NCI-H510A treated with DMSO at 0.1 percent for 48 hours (cell line): ENCODE measurements around the gene LRRD1.
"Not testable (repeated sequence)": the region's sequence is repeated elsewhere in the genome, so short reads cannot be mapped to it uniquely, and the experiment has no call there.

Experiments used
- DNase-seq: peaks from one replicate; lab custom pipeline; 2025; lab: John Stamatoyannopoulos, UW

LRRD1 gene

DNA sequence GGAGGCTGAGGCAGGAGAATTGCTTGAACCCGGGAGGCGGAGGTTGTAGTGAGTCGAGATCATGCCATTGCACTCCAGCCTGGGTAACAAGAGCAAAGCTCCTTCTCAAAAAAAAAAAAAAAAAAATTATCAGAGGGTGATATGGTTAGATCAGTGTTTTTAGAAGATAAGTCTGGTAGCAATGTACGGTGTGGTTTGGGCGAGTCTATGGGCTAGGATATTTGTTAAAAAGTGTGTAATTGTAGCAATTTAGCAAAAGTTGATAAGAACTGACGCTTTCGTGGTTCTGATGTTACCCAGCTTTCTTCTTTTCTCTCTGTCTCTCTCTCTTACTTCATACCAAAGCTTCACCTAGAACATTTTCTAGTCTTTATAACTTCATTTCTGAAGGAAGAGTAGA is 37.8 kb downstream of the LRRD1 start:
- no peak for DNase-seq

DNA sequence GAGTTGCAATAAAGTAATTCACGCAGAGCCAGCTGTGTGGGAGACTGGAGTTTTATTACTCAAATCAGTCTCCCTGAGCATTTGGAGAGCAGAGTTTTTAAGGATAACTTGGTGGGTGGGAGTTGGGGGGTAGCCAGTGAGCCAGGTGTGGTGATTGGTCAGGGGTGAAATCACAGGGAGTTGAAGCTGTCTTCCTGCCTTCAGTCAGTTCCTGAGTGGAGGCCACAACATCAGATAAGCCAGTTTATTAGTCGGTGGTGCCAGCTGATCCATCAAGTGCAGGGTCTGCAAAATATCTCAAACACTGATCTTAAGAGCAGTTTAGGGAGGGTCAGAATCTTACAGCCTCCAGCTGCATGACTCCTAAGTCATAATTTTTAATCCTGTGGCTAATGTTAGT is 41.4 kb downstream of the LRRD1 start:
- DNase-seq = no peak

DNA sequence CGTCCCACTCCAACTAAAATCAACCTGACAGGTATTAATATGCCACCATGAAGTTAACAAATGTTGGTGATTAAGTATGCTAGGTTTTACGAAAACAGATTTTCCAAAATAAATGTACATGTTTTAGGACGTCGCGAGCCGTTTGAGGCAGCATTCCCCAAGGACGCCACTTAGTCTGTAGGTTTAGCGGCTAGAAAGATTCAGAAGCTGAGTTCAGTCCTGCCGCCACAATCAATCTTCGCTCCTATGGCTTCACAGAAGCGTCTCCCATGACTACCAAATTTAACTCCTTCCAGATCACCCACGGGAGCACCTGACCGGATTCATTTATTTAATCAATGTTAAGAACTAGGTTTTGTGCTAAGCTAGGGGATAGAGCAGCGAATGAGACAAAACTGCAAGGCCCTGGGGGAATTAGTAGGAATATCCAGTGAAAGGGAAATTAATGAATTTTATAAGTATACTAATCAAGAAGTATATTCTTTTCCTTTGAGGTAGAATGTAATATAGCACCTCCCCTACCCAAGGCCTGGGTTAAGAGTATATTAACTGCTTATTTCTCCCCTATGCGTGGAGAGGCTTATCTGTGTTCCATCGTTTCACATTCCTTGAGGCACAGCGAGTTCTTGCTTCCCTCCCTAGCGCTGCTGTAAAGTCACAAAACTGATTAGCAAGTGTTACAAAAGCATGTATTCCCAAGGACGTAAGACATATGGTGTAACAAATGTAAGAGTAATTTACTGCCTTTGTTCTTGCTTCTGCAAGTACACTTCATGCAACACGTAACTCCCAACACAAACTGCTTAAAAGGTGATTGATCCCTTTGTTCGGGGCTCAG is 43.7 kb downstream of the LRRD1 start:
- DNase-seq = peak; percentile 31

DNA sequence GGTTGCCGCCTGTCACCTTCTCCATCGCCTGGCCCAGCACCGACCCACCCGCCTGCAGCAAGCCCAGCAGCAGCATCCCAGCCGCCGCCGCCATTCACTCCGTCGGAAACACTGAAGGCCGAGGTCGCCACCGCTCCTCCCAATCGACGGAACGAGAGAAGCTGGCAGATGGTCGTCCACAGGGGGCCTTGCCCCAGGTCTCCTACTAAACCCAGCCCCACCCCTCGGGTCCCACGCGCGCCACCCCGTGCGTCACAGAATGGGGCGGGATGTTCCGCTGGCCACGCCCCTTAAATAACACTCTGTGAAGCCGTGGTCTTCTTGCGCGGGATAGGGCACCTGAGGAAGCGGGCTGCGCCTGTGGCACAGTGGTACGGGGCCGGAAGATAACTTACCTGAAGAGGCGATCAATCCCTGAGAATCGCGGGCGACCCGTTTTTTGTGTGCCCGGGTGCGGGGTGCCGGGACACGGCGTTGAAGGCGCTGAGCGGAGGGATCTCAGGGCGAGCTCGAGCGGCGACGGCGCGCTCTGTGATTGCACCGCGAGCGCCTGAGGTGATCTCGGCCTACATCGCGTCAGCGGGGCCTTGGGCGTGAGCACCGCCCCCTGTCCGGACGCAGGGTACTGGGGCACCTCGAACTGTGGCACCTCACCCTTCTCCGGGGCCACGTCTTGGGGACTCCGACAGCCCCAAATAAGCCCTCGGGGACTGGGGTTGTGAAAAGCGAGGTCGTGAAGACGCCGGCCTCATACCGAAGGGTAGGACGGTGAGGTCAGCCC is 44.5 kb downstream of the LRRD1 start, which contains the start of gene CYP51A1:
Gene CYP51A1, minus strand, starts transcription at position 207 of the 781 bp plus-strand sequence. Its CDS starts 113 bp downstream, at position 94.
- peak; percentile 74 for DNase-seq

DNA sequence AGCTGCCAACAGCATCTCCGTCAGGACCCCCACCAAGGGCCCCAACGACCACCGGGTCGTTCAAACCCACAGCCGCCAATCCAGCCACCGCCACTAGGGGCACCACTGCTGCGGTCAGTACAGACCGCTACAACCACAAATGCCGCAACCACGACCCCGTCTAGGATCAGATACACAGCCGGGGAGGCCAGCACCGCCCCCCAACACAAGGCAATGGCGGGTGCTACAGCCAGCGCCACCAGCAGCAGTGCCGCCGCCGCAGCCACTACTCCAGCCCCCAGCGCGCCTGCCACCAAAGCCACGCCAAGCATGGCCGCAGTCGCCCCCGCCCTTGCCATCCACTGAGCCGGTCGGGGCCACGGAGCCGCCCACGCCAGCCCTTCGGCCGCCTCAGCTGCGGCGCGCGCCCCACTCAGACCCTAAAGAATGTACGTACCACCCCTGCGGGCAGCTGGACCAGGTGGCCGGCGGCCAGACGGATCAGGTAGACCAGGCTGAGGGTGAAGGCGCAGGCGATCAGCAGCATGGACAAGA is 45.1 kb downstream of the LRRD1 start:
- peak; percentile 19 for DNase-seq

DNA sequence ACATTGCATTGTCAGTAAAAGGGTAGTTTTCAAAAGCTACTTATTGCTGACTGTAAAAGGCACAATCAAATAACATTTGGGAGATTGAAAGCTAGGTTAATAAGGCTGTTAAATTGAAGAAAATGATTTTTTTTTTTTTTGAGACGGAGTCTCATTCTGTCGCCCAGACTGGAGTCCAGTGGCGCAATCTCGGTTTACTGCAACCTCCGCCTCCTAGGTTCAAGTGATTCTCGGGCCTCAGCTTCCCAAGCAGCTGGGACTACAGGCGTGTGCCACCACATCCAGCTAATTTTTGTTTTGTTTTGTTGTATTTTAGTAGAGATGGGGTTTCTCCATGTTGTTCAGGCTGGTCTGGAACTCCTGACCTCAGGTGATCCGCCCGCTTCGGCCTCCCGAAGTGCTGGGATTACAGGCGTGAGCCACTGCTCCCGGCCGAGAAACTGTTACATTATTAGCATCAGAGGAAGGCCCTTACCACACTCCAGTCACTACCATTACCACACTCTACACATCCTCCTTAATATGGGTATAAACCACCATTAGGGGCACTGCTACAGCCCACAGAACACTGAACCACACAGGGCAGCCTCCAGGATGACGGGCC is 45.7 kb downstream of the LRRD1 start:
- DNase-seq = peak; percentile 19

DNA sequence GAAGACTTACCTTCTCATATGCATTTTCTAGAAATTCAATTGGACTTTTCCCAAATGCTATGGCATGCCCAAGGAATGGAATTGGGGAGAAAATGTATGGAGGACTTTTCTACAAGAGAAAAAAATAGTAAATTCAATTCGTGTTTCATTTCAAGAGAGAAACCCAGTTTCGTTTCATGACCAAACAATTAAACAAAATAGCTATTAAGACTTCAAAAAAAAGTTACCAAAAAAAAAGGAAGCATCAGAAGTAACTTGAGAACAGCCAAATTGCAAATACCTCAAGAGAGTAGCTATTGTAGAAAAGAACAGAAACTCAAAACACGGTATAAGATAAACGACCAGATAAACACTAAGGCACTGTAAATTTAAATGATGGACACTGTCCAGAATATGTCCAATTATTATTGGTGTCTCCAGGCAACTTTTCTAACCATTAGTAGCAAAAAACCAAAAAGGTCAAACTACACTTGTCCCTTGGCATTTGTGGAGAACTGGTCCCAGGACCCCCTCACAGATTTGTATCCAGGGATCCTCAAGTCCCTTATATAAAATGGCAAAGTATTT is 47.1 kb downstream of the LRRD1 start:
- DNase-seq = no peak

DNA sequence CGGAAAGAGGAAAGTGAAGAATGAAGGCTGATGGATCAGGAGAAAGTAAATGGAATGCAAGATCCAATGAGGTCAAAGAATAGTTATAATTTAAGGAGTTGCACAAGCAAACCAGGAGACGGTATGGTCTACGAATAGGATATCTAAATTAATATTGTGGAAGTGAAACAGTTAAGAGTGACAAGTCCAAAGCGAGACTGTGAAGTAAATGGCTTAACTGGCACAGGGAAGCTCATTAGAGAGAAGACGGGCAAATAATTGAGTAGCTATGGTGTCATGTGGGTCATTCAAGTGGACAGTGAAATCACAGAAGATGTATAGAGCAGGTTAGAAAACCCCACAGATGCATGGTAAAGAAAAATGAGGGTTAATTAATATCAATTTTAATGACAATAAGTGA is 47.8 kb downstream of the LRRD1 start:
- DNase-seq = no peak

DNA sequence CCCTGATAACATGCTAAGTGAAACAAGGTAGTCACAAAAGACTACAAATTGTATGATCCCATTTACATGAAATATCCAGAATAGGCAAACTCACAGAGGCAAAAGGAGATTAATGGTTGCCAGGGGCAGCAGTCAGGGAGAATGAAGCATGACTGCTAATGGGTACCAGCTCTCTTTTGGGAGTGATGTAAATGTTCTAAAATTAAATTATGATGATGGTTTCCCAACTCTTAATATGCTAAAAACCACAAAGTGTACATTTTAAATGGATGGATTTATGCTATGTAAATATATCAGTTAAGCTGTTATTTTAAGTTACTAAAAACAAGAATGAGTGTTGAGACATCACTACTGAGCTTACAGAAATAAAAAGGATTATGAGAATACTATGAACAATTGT is 57.3 kb downstream of the LRRD1 start:
- DNase-seq = no peak

DNA sequence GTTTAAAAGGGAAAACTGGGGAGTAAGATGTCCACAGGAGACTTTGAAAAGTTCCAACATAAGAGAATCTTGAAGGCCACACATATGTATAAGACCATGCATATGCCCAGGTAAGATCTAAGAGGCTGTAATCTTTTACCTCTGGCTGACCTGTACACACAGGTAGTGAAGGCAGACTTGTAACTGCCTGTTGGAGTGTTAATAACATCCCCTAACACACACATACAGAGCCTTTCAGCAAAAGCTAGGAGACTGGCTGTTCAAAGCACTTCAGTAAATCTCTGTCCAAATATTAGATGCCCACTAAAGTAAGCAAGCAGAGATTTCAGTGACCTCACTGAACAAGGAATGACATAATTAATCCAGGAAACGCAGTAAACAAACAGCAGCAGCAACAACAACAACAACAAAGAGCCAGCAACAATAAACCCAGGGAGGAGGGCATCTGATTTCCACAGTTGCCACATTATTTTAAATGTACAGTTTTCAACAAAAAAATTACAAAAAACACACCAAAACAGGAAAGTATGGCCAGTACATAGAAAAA is 59.7 kb downstream of the LRRD1 start:
- DNase-seq = no peak

DNA sequence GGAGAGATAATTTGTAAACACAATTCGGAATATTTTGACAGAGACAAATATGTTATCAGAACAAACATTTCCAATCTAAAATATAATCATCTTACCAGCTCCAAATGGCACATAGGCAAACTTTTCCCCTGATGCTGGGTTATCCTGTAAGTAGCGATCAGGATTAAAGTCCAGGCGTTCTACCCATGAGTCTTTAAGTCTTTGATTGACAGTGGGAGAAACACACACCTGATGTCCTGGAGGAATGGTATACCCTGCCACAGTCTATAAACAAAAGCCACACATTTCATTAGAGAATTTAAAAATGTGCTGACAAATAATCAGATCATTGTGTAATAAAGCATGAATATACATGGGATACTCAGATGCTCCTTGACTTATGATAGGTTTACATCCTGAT is 62.0 kb downstream of the LRRD1 start:
- DNase-seq = no peak

DNA sequence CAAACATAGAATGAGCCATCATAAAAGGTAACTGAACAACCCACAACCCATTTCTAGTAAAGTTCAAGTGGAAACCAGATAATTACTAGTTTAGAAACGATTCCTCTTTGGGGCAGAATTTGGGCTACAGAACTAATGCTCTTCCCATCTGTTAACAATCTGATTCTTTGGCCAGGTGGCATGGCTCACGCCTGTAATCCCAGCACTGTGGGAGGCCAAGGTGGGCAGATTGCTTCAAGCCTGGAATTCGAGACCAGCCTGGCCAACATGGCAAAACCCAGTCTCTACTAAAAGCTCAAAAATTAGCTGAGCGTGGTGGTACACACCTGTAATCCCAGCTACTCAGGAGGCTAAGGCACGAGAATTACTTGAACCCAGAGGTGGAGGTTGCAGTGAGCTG is 63.1 kb downstream of the LRRD1 start:
- no peak for DNase-seq

DNA sequence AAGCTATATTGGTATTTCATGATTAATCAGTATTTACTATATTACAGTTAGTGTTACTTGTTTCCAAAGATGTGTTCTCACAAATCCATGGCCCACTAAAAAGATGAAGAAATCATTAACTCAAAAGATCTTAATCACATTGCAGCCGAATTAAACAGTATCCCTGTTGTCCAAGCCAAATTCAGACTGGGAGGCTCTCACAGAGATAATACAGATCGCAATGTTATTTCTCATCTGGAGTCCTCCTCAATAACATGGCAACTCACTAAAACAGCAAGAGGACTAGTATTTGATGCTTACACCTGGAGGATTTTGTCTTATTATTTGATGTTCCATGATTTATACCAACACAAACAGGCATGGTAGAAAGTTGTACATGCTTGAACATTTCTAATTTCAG is 68.1 kb downstream of the LRRD1 start:
- DNase-seq = no peak

DNA sequence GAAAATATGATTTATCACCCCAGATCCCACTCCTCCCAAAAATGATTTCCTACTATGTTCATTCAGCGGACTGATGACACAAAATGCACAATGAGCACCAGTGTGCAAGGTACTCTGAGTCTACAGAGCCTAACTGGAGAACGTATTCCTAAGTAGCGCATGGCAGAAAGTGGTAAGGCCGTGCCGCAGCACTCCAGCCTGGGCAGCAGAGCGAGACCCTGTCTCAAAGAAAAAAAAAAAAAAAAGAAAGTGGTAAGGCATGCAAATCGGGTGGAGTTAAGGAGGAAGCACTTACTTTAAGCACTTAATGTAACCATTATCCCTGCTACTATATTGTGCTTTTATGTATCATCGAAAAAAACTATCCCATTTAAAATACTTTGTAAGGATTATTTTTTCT is 70.1 kb downstream of the LRRD1 start:
- DNase-seq = no peak

DNA sequence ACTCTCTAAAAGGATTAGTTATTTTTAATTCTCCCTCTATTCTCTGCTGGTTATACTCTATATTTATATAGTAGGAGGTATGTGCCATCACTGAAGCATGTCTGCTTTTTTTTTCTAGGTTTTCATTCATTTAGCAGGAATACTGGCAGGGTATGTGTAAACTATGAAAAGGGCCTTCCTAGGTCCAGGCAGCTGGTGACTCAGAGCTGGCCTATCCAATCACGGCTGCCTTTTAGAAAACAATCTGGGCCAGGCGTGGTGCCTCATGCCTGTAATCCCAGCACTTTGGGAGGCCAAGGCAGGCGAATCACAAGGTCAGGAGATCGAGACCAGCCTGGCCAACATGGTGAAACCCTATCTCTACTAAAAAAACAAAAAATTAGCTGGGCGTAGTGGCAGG is 76.1 kb downstream of the LRRD1 start:
- DNase-seq = not testable (repeated sequence)

DNA sequence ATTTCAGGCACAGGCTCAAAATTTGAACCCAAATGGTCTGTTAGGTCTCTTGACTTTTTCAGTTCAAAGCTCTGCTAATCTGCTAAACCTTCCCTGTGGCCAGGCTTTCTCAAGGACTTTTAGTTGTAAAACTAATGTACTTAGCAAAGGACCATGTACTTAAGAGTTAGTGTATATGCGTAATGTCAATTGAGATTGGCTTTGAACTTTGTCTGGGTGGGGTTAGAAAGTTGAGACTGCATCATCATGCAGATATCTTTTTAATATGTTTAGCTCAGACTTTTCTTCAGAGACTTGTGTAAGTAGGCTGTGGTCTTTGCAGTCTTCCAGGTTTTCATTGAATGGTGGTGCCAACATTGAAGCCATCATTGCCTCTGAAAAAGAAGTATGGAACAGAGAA is 78.4 kb downstream of the LRRD1 start:
- no peak for DNase-seq

DNA sequence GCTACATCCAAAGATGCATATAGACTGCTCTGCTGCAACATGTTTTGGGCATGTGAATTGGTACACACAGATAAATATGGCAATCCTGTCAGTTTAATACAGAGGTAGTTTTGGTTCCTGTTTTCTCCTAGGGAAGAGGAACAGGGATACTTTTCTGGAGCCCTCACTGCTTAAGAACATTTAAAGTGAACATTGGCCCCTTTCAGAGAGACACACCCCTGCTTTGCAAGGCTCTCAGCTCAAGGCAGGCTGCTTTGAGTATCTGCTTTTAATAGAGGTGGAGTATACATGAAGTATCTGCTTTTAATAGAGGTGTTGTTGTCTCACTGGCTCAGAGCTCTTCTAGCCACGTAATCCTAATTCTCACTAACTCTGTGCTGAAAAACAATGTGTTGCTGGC is 83.6 kb downstream of the LRRD1 start:
- no peak for DNase-seq
